Measurements from ENCODE around the gene IL17RD. TPM values are rescaled to one million over a fixed set of nuclear protein-coding genes. Genes with fewer than 3 reads are reported as not detected.

IL17RD gene
- total RNA-seq, 6 experiments from 2014 or later, result under 0.01 to 0.40 (median 0.29) TPM

- intact Hi-C loops (cut with DNase I), result no loop called here
Measured at GRCh38 chr3:57062101-57062631, 103.0 kb downstream of the IL17RD start.

GRCh38 chr3:57061556-57061955 is 103.6 kb downstream of the IL17RD start:
- H3K4me3 ChIP-seq, result no peak overlapping the region
- H3K27me3 ChIP-seq, result no peaks in the 10 kb centered on the region
- no peak overlapping the region for H3K27ac ChIP-seq
- intact Hi-C loops (cut with DNase I), result no loop called here
- no peaks in the 10 kb centered on the region for H3K4me1 ChIP-seq
- no peak for TF ChIP-seq CTCF (IDR thresholded peaks at IDR 0.05)
- no peak for TF ChIP-seq POLR2A (IDR thresholded peaks at IDR 0.05)
- 92% methylated on average over 3 of the region's 3 CpGs for WGBS (ENCODE audit: insufficient coverage, low coverage, low lambda C conversion rate, missing lambda C conversion rate)
- ATAC-seq, result no peak
- no peaks in the 10 kb centered on the region for H3K36me3 ChIP-seq
- H3K9me3 ChIP-seq, result no peaks in the 10 kb centered on the region
- no peak for DNase-seq

More at GRCh38 chr3:57062101-57062631, 103.0 kb downstream of the IL17RD start:
- Histone ChIP-seq H3K36me3 (no peaks in the 10 kb centered on the region), H3K27me3 (no peaks in the 10 kb centered on the region), H3K4me1 (no peaks in the 10 kb centered on the region), H3K4me3 (no peak overlapping the region), H3K27ac (no peak overlapping the region), H3K9me3 (no peaks in the 10 kb centered on the region)
- WGBS (ENCODE audit: insufficient coverage, low coverage, low lambda C conversion rate, missing lambda C conversion rate), result 73% methylated on average over 6 of the region's 9 CpGs
- TF ChIP-seq CTCF (IDR thresholded peaks at IDR 0.05) (no peak), POLR2A (IDR thresholded peaks at IDR 0.05) (no peak)
- DNase-seq, result no peak
- peak in 2 of 4 donors; percentile 39 to 46 for ATAC-seq

GRCh38 chr3:57060089-57060821 is 104.9 kb downstream of the IL17RD start, which contains the start of gene SPATA12:
SPATA12 (plus strand) TSS chr3:57060664; CDS start chr3:57073695, 13,031 bp downstream.
- WGBS (ENCODE audit: insufficient coverage, low coverage, low lambda C conversion rate, missing lambda C conversion rate), result 72% methylated on average over 8 of the region's 11 CpGs

GRCh38 chr3:57059411-57059810 is 105.7 kb downstream of the IL17RD start:
- Histone ChIP-seq H3K4me3 (no peak overlapping the region), H3K9me3 (no peaks in the 10 kb centered on the region), H3K4me1 (no peaks in the 10 kb centered on the region), H3K27ac (no peak overlapping the region), H3K36me3 (no peaks in the 10 kb centered on the region), H3K27me3 (no peaks in the 10 kb centered on the region)
- WGBS (ENCODE audit: insufficient coverage, low coverage, low lambda C conversion rate, missing lambda C conversion rate), result 58% methylated on average over 3 of the region's 3 CpGs
- ATAC-seq (peak in 2 of 4 donors; percentile 23 to 46), DNase-seq (no peak)
- TF ChIP-seq CTCF (IDR thresholded peaks at IDR 0.05), result no peak
- TF ChIP-seq POLR2A (IDR thresholded peaks at IDR 0.05), result no peak
- intact Hi-C loops (cut with DNase I), result no loop called here

More at GRCh38 chr3:57060089-57060821, 104.9 kb downstream of the IL17RD start, which contains the start of gene SPATA12:
- Histone ChIP-seq H3K27ac (no peak within 1 kb of the TSS), H3K4me1 (no peaks in the 10 kb centered on the region), H3K9me3 (no peaks in the 10 kb centered on the region), H3K36me3 (no peaks in the 10 kb centered on the region), H3K27me3 (no peaks in the 10 kb centered on the region), H3K4me3 (no peak within 1 kb of the TSS)
- intact Hi-C loops (cut with DNase I), result no loop called here
- TF ChIP-seq POLR2A (IDR thresholded peaks at IDR 0.05) (no peak), CTCF (IDR thresholded peaks at IDR 0.05) (no peak)
- ATAC-seq, result peak; percentile 71 to 95 (median 76)
- peak; percentile 47 to 58 (median 54) for DNase-seq
